SIG-M5 treated with dmso at 0.1 percent for 504 hours (cell line): Measurements from ENCODE around the gene OR56A5.
A peak's percentile ranks its signal among the peaks of the same experiment; 100 is the strongest.
"Not testable (repeated sequence)": the region's sequence is repeated elsewhere in the genome, so short reads cannot be mapped to it uniquely, and the experiment has no call there.

Source experiments
- DNase-seq: peaks from one replicate; lab custom pipeline; 2025; ENCODE audit not compliant: unreplicated experiment; lab: John Stamatoyannopoulos, UW

Gene OR56A5, protein sequence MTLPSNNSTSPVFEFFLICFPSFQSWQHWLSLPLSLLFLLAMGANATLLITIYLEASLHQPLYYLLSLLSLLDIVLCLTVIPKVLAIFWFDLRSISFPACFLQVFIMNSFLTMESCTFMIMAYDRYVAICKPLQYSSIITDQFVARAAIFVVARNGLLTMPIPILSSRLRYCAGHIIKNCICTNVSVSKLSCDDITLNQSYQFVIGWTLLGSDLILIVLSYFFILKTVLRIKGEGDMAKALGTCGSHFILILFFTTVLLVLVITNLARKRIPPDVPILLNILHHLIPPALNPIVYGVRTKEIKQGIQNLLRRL

DNA sequence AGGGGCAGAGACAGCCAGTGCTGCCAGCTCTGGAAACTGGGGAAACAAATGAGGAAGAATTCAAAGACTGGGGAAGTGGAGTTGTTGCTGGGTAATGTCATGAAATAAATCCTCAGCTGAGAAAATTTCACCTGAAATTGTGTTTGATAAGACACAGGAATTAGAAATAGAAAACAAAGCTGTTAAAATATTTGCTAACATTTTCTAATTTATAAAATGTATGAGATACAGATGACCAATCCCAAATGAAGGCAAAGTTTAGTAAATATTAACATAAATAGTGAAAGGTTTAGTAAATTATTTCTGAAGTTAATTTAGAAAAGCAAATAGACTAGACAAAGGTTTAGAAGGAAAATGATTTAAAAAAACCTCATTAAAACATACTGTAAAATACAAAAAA is at the start of gene OR56A5:
Gene OR56A5, minus strand, starts transcription at position 101 of the 400 bp plus-strand sequence. Its CDS starts 0 bp downstream, at position 101.
- no peak for DNase-seq

DNA sequence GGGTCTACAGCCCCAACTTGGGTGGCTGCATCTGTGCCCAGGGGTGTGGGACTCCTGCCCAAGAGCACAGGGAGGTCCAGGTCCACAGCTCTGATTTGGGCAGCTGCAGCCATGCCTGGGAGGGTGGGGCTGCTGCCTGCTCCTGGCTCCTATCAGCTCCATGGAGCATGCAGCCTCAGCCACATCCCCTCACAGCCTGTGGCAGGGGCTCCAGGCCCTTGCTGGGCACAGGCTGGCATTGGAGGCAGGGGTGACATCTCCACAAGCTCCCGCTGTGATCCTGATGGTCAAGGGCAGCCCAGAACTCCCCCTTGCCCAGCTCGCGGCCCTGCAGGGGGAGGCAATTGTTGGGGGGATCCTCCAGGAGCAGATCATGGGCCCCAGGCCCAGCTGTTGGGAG is 44.7 kb upstream of the OR56A5 start:
- DNase-seq = no peak

DNA sequence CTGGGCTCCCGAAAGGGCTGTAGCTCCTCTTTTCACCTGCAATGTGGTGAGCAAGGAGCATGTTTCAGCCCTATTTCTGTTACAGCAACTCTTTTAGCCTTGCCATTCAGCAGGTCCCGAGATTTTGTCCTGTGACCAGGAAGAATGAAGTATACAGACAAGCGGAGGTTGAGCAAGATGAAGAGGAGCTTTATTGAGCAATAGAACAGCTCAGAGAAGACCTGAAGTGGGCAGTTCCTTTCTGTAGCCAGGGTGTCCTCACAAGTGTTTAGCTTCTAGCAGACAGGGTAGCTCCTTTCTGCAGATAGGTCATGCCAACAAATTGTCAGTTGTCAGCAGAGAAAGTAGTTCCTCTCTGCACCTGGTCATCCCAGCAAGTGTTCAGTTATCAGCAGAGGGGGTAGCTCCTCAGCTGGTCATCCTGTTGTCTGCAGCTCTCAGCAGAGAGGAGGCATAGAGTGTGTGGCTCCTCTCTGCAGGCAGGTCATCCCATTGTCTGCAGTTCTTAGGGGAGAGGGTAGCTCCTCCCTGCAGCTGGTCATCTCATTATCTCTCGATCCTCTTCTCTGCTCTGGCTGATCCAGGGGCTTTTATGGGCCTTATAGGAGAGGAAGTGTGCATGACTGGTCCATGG is 43.9 kb upstream of the OR56A5 start:
- DNase-seq = peak; percentile 92

DNA sequence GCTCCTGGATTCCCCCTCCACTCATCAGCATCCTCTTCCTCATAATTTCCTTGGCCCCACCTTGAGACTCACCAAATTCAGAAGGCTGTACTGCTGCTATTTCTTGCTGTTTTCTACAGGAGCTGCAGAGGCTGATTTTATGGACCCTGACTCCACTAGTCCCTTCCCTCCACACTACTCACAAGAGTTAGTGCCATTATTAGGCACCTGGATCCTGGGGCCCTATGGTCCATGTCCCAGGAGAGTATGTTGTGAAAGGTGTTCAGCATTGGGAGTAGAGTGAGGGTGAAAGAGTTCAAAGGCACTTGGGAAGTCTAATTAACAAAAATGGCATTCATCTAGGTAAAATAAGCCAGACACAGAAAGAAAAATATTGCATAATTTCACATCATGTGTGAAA is 38.6 kb upstream of the OR56A5 start, which contains the start of gene OR56A4:
Gene OR56A4, minus strand, starts transcription at position 101 of the 400 bp plus-strand sequence. CDS start 3,954 bp downstream, outside the sequence.
- no peak for DNase-seq

DNA sequence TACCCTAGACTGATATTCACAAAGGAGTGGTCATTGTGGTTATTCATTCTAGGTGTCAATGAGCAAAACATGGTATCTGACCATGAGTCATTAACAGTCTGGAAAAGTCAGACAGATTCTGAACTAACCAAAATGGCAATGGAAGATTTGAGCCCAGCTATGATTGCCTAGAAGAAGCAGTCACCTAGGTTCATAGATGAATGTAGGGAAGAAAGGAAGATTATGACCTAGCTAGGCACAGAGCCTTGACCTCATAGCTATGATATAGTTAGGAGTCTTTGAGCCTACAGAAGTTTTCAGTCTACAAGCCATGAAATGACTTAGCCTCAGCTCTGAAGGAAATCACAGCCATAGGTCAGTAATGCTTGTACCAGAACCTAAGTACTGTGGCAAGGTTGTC is 38.1 kb upstream of the OR56A5 start:
- no peak for DNase-seq

DNA sequence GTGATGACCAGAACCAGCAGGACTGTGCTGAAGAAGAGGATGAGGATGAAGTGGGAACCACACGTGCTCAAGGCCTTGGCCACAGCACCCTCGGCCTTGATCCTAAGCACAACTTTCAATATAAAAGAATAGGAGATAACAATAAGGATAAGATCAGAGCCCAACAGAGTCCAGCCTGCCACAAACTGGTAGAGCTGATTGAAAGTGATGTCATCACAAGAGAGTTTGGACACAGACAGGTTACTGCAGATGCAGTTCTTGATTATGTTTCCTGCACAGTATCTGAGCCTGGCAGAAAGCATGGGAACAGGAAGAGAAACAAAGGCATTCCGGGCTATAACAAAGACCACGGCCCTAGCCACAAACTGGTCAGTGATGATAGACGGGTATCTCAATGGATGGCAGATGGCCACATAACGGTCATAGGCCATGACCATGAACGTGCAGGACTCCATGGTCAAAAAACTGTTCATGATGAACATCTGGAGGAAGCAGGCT is 34.0 kb upstream of the OR56A5 start:
- DNase-seq = no peak

DNA sequence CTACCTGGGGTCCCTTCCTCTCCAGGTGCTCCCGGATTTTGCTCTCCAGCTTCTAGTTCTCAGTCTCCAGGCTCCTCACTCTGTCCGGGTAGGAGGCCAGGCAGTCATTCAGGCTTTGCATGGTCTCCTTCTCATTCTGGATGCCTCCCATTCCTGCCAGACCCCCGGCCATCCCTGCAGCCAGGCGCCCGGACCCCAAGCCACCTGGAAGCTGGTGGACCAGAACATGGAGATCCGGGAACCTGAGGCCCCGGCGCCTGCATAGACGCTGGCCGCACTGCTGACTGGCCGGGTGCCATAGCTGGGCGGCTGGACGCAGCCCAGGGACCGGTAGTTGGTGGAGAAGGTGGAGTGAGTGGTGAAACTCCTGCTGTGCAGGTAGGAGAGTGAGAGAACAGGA is 26.5 kb upstream of the OR56A5 start:
- no peak for DNase-seq

DNA sequence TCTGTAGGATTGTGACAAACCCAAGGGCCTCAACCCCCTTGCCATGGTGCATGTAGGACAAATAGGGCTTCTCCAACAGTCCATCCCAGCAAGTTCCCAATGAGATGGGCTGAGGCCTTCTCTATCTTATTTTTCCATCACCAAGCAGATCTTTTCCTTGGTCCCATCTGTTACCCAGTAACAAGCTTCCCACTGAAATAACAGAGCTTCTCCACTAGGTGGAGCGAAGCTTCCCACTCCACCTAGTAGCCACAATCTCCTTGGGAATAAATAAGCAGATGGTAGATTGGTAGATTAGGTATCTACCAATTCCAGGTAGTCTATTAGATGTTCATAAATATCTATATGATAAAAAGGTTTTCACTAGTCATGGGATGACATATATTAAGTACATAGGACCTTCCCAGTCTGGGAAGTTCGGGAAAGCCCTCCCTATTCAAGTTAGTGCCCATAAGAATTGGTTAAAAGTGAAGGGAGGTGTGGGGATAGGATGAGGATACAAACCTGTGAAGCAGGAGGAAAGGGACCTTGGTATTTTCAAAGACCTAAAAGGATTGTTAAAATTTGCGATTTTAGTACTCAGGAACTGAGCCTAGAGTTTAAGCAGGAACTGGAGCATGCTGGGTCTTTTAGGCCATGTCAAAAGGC is 24.4 kb upstream of the OR56A5 start:
- peak; percentile 25 for DNase-seq

DNA sequence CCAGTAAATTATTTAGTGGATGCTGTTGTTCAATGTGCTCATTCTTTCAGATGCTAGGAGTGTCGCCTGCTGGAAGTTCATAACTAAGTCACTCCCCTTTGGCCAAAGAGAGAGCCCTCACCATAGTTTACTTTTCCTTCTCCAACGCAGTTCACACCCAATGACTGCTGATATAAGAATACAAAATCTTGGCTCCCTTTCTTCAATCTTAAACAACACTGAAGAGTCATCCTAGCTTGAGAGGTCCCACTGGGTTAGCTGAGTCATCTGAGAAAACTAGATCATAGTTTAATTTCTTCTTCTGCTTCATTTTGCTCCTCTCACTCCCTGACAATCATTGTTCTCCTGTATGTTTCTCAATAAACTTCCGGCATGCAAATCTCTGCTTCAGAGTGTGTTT is 23.9 kb upstream of the OR56A5 start:
- DNase-seq = no peak

DNA sequence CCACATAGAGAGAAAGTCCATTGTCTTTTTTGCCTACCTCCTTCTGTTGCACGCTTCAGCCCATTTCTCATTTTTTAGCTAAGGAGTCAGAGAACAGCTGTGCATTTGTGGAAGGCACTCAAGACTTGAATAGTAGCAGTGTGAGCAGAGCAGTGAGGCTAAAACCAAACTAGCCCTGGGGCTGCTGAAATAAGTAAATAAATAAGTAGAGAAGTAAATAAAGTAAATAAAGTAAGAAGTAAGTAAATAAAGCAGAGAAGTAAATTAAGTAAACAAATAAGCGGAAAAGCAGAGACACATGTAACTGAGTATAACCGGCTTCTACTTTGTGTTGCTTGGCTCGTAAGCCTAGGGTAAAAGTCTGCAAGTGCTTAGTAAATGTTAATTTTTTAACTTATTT is 20.9 kb upstream of the OR56A5 start:
- DNase-seq = no peak

DNA sequence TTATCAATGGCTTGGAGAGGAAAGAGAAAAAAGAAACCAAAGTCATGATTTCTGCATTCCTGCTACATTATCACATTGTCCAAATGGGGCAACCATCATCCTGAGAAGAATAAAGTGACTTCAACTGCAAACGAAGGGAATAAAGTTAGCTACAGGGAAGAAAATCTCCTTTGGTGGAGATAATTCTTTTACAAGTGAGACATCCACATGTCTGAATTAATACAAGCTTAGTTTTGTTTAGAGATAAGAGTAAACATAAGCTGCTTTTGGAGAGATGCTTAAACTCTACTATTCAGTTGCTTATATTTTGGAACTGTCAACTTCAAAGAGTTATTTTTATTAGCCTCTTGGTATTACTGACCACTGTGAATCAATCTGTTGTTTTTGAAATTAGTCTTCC is 18.6 kb upstream of the OR56A5 start, which contains the start of gene OR52L1:
Gene OR52L1, minus strand, starts transcription at position 101 of the 400 bp plus-strand sequence. Its CDS starts 55 bp downstream, at position 46.
- DNase-seq = no peak

DNA sequence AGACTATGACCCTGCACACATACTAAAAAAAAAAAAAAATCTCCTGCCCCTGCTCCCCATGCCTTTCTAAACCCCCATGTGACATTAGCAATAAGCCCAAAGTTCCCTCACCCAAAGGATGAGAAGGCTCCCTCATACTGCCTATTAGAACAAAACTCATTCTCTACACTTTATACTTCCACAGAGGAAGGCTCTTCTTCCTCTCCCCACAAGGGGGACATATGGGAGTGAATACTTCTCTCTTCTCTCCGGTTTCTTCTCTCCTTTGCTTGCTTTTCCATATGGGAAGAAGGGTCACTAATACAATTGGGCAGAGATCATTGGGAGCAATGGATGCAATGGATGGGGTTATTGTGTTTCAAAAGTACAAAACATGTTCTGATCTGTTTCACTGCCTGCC is 15.1 kb upstream of the OR56A5 start:
- peak; percentile 3 for DNase-seq

DNA sequence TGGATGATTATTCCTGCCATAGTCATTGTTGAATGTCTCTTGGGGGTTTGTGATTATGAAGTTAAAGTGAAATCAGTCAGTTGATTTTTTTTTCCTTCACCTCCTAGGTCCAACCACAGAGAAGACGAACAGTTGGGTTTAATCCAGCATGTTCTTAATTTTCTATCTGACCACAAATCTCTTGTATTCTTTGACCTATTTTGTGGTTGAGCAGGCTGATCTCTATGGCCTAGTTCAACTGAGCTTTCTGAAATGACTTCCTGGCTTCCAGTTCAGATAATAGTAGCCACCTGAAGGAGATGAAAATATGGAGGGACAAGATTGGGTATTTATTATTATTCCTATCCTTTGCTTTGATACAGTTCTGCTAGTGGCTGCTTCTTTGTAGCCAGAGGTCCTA is 5.2 kb upstream of the OR56A5 start:
- DNase-seq = no peak

DNA sequence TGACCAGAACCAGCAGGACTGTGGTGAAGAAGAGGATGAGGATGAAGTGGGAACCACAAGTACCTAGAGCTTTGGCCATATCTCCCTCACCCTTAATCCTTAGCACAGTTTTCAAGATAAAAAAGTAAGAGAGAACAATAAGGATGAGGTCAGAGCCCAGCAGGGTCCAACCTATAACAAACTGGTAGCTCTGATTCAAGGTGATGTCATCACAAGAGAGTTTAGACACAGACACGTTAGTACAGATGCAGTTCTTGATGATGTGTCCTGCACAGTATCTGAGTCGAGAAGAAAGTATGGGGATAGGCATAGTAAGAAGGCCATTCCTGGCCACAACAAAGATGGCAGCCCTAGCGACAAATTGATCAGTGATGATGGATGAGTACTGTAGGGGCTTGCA is 586 bp downstream of the OR56A5 start:
- DNase-seq = no peak

DNA sequence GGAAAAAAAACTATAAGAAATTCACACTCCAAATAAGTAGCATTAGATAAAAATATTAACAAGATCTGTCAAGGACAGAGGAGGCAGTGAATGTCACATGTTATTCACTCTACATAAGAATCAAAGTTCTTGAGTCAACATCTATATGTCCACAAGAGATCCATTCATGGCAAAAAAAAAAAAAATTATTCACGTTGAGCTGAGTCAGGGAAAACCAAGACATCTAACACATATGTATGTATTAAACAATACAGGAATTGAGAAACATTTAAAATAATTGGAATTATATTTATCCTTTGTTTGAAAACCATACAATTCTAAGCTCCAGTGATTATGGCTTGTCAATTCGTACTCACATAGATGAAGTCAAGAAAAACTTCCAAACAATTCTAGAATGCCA is 1.3 kb downstream of the OR56A5 start:
- no peak for DNase-seq

DNA sequence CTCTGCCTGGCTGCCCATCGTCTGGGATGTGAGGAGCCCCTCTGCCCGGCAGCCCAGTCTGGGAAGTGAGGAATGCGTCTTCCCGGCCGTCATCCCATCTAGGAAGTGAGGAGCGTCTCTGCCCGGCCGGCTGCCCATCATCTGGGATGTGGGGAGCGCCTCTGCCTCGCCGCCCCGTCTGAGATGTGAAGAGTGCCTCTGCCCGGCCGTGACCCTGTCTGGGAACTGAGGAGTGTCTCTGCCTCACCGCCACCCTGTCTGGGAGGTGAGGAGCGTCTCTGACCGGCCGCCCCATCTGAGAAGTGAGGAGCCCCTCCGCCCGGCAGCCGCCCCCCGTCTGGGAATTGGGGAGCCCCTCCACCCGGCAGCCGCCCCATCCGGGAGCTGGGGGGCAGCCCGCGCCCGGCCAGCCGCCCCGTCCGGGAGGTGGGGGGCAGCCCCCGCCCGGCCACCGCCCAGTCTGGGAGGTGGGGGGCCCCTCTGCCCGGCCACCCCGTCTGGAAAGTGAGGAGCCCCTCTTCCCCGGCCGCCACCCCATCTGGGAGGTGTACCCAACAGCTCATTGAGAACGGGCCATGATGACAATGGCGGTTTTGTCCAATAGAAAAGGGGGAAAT is 7.5 kb downstream of the OR56A5 start:
- not testable (repeated sequence) for DNase-seq

DNA sequence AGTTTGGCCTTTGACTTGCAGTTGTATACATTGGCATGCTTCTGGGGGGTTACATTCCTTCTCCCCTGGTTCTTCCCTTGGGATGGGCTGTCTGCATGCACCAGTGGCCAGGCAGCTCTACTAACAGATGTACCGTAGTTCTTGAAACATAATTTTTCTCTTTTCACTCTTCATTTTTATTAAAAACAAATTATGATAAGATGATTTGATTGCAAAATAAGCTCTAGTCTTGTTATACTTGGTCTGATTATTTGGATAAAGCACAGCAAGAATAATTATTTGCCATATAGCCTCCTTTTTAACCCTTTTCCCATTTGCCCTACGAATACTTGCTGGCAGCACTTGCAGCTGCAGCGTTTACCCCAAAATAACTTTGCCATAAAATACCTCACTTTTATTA is 12.7 kb downstream of the OR56A5 start:
- no peak for DNase-seq

DNA sequence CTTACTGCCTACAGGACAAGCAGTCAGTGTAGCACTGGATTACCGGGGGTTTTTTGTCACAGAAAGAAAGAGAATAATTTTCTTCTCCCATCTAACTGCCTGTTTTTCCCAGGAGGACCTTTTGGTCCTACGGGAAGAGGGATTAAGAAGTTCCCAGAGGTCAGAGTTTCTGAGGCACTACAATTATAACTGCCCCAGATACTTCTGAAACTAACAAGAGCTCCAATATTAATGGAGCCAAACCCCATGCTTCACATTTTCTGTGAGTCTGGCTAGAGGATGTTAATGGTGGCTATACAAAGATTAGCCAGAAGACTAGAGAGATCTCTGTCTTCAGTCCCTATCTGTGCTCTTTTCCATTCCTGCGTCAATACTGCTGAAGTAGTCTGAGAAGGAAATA is 26.3 kb downstream of the OR56A5 start, which contains the start of gene OR56A3:
Gene OR56A3, plus strand, starts transcription at position 301 of the 400 bp plus-strand sequence. CDS start 5,096 bp downstream, outside the sequence.
- DNase-seq = no peak

DNA sequence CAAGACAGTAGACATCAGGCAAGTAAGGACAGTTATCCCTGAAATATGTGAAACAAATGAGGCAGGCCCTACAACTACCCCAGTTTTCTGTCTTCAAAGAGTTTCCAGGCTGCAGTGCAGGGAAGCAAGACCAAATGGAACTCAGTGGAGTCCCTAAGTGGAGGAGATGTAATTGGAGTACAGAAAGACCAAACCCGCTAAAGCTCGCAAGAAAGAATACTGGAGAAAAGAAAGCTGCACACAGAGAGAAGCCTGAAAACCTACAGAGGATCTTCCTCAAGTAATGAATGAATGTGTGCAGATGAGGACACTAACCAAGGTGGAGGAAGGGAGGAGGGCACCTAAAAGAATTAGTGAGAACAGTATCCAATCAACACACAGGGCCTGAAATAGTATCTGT is 27.5 kb downstream of the OR56A5 start:
- no peak for DNase-seq

DNA sequence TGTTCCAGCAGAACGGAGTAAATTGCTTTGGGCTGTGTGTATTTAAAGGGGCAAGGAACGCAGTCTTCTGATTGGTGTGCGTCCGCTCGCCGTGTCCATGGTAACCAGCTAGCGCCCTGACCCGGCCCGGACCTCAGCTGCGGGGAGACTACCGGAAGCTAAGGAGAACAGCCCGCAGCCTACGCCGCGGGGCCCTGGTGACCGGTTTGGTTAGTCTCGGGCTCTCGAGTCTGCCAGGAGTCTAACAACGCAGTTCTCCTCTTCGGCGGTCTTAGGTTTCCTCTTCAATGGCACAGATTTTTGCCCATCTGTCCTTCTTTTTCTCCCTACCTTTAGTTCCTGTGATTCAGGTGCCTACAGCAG is 29.7 kb downstream of the OR56A5 start:
- DNase-seq = no peak

DNA sequence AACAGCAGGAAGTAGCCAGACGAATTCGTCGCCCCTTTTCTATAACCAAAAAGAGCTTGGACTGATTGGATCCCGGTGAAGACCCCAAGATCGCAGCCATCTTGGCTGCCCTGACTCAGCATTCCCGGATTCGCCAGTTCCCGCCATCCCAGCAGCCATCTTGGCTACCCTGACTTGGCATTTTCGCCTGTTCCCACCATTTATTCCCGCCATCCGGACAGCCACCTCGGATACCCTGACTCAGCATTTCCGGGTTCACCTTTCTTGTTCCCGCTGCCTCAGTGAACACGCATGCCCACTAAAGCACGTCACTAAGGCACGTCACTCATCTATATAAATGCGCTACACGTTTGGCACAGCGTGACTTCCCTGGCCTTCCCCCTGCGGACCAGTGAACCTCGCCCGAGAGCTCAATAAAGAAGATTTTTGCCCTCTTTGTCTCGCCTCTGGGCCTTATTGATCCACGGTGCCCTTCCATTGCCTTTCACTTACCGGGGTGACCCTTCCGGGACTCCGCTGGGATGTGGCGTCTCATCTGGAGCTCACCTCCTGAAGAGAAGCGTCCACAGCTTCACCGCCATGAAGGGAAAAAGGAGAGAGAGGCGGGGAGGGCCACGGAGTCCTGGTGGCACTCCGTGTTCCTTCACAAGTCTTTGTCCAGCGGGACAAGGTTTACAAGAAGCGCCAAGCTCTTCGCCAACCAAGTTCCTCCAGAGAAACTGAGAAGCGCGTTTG is 30.3 kb downstream of the OR56A5 start:
- DNase-seq = no peak
